GM21447 (cell line): Measurements from ENCODE around the gene HIRIP3.
A peak's percentile ranks its signal among the peaks of the same experiment; 100 is the strongest.
"Not testable (repeated sequence)": the region's sequence is repeated elsewhere in the genome, so short reads cannot be mapped to it uniquely, and the experiment has no call there.

Experiments used
- ATAC-seq: cut with Tn5 transposase; IDR thresholded peaks from one replicate; pipeline ENCODE4 v1.9.1; 2021; ENCODE audit not compliant: unreplicated experiment

HIRIP3 gene, protein sequence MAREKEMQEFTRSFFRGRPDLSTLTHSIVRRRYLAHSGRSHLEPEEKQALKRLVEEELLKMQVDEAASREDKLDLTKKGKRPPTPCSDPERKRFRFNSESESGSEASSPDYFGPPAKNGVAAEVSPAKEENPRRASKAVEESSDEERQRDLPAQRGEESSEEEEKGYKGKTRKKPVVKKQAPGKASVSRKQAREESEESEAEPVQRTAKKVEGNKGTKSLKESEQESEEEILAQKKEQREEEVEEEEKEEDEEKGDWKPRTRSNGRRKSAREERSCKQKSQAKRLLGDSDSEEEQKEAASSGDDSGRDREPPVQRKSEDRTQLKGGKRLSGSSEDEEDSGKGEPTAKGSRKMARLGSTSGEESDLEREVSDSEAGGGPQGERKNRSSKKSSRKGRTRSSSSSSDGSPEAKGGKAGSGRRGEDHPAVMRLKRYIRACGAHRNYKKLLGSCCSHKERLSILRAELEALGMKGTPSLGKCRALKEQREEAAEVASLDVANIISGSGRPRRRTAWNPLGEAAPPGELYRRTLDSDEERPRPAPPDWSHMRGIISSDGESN

GRCh38 chr16:29995324-29995910, at the start of gene HIRIP3:
Gene HIRIP3, minus strand, starts transcription at chr16:29995617. Its CDS starts 12 bp downstream, at chr16:29995605.
- ATAC-seq: peak; percentile 51

- no peak for ATAC-seq
These were observed 46.4 kb upstream of the HIRIP3 start for GRCh38 chr16:30041841-30042240.

- not testable (repeated sequence) for ATAC-seq
These were observed 45.3 kb upstream of the HIRIP3 start for GRCh38 chr16:30040690-30041089.

DNA sequence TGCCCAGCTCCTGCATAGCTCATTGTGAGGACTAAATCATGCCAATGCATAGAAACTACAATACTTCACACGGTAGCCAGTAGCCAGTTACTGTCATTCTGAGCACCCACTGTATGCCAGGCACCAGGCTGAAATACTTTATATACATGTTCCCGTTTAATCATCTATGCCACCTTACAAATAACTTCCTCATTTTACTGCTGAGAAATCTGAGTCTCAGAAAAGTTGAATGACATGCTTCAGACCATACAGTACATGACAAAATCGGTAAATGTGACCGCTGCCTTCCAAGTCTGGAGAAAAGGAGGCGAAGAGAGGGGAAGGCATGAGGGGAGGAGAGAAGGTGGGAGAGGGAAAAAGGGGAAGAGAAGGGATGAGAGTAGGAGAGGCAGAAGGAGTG, 44.8 kb upstream of the HIRIP3 start:
- no peak for ATAC-seq

GRCh38 chr16:30033270-30033669, 37.9 kb upstream of the HIRIP3 start:
- no peak for ATAC-seq

DNA sequence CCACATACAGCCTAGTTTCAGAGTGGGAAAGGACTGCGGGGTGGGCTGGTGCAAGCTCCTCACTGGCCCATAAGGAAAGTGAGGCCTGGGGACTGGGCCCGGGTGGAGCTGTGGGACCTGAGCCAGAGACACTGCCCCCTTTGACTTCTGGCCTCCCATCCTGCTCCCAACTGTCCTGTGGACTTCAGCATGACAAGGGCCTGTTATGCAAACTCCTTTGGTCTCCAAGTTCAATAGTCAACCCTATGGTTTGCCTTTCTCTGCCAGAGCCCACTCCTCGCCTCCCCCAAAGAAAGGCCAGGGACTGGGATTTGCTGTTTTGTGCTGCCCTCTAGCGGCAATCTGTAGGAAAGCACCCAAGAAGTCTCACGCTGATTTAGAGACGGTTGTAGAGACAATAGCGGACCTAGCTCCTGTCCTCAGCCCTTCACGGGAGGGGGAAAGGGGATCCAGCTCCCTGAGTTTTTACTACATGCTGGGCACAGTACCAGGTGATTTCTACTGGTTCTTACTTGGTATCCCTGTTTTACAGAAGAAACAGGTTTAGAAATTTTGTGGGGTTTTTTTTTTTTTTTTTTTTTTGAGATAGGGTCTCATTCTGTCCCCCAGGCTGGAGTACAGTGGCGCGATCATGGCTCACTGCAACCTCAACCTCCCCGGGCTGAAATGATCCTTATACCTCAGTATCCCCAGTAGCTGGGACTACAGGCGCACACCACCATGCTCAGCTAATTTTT, 36.8 kb upstream of the HIRIP3 start:
- no peak for ATAC-seq

GRCh38 chr16:30031477-30031918, 36.1 kb upstream of the HIRIP3 start:
- ATAC-seq: no peak

DNA sequence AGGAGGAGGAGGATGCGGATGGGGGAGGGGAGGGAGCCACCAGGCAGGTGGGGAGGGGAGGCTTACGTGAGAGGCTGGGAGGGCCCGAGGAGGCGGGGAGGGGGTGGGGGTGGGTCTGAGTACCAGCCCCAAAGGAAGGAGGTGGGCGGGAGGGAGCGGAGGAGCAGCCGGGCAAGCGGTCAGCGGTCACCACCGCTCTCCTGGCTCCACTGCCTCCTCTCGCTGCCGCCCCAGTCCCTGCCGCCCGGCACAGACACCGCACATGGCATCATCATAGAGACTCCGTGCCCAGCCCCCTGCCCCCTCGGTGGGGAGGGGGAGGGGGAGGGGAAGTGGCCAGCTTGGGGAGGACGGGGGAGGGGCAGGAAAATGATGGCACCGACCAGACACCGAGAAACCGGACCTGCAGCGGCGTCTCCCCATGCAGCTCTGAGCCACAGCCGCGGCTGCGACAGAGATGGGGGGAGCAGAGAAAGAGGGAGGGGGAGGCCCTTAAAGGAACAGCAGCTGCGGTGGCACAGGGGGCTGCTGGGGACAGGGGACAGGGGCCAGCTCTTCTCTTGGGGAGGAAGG, 35.5 kb upstream of the HIRIP3 start, which contains the start of gene TLCD3B:
TSS of gene TLCD3B (minus strand) at position 431 of the 573 bp plus-strand sequence. CDS start 744 bp downstream, outside the sequence.
- no peak for ATAC-seq

GRCh38 chr16:30030011-30030685, 34.7 kb upstream of the HIRIP3 start:
- ATAC-seq: no peak

DNA sequence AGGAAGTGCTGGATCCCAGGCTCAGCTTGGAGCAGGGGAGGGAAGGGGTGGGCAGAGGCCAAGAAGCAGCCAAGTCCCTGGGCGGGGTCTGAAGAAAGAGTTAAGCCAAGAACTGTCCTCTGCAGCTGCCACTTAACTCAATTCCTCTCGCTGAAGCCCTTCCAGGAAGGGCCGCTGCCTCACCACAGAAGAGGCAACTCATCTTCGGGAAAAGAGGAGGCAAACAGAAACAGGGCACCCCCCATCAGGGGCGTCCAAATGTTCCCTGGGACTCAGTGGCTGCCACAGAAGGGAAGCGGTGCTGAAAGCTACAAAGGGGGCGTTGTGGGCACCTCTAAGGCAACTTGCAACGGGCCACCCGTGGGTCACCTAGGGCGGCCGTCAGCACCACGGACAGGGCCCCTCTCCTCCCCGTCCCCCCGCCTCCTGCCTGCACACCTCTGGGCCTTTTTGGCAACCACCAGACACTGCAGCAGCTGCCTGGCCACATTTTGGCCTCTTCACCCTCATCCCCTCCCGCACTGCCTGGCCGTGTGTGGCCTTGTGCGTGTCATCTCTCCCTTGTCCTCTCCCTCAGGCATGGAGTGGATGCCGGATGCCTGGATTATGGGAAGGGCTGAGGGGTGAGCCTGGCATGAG, 33.1 kb upstream of the HIRIP3 start:
- no peak for ATAC-seq

DNA sequence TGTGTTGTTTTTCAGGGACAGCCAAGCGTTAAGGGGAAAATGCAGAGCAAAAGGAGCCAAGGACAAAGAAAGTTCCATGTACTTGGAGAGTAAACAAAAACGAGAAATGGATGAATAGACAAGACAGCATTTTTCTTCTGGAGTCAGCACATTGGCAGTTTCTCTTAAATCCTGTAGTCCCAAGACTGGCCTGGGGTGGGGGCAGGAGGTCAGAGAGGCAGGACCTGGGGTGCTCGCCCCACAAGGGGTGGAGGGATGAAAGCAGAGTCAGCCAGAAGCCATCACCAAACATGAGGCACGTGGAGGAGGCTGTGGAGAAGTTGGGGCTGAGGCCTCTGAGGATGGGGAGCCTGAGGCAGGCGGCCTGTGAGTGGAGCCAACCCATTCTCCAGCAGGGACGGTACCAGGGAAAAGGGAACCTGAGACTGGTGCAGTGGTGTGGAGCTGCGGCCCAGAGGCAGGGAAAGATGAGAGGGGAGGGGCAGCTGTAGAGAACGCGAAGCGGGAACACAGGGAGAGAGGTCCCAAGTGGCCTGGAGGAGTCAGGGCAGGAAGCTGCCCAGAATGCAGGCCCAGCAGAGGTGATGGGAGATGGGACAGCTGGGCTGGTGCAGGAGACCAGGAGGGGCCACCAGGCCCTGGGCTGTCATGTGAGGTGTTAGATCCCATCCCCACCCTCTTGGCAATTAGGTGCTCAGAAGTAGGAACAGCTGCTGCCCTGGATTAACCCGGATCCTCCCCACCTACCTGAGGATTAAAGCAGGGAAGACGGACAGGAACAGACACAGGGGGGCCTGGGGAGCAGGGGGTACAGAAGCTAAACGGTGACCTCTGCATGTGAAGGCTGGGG, 32.4 kb upstream of the HIRIP3 start:
- ATAC-seq: no peak

- ATAC-seq: no peak
These were observed 31.0 kb upstream of the HIRIP3 start for GRCh38 chr16:30026449-30026848.

GRCh38 chr16:30025574-30025973, 30.2 kb upstream of the HIRIP3 start:
- no peak for ATAC-seq

- ATAC-seq: no peak
These were observed 29.7 kb upstream of the HIRIP3 start for GRCh38 chr16:30025156-30025555.

- ATAC-seq: no peak
These were observed 29.0 kb upstream of the HIRIP3 start for GRCh38 chr16:30024451-30024850.

DNA sequence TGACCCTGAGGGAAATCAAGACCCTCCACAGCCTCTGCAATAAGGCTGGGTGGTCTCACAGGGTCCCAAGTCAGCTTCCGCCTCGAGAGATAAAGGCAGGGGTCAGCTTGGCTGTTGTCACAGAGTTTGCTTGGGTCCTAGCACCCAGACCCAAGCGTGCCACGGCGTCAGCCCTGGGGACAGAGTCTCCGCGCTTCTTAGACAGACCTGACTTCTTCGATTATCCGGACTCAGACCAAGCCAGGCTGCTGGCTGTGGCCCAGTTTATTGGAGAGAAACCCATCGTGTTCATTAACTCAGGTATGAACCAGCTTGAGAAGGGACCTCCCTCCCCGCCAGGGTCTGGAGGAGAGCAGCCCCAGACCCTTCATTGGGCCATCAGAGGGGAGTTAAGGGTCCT, 28.2 kb upstream of the HIRIP3 start:
- ATAC-seq: no peak

DNA sequence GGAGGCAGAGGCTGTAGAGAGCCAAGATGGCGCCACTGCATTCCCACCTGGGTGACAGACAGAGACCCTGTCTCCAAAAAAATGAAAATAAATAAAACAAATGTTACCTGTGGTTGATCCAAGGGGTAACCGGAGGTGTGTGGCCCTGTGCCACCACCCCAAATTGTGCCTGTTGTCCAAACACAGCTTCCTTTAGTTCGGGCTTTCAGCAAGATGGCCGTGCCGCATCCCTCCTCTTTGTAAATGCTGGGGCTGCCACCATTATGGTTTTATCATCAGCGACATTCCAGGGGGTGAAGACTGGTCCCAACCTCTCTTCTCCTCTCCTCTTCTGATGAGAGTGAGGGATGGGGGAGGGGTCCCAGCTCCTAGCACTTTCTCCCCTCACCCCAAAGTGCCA, 27.5 kb upstream of the HIRIP3 start, which contains the start of gene C16orf92:
TSS of gene C16orf92 (plus strand) at position 312 of the 400 bp plus-strand sequence. CDS start 143 bp downstream, outside the sequence.
- ATAC-seq: no peak

DNA sequence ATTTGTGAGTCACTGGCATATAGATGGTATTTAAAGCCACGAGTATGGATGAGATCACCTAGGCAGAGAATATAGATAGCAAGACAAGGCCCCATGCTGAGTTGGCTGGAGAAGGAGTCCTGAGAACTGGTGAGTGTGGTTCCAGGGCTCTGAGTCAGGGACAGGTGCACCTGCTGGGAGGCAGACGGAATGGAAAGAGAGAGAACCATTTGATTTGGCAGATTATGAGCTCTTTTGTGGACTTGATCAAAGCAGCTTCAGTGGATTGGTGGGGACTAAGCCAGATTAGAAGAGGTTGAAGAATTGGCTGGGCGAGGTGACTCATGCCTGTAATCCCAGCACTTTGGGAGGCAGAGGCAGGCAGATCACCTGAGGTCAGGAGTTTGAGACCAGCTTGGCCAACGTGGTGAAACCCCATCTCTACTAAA, 23.3 kb upstream of the HIRIP3 start:
- ATAC-seq: no peak

GRCh38 chr16:30017937-30018336, 22.5 kb upstream of the HIRIP3 start:
- ATAC-seq: not testable (repeated sequence)
